ENCODE data around the gene C2CD5.

The C2CD5 gene

GRCh38 chr12:22473212-22473611 is 71.1 kb downstream of the C2CD5 start:
- H3K4me3 ChIP-seq (replicated peaks; ENCODE audit: low read depth, low read length) = no peak overlapping the region
- TF ChIP-seq, protein P1, sequence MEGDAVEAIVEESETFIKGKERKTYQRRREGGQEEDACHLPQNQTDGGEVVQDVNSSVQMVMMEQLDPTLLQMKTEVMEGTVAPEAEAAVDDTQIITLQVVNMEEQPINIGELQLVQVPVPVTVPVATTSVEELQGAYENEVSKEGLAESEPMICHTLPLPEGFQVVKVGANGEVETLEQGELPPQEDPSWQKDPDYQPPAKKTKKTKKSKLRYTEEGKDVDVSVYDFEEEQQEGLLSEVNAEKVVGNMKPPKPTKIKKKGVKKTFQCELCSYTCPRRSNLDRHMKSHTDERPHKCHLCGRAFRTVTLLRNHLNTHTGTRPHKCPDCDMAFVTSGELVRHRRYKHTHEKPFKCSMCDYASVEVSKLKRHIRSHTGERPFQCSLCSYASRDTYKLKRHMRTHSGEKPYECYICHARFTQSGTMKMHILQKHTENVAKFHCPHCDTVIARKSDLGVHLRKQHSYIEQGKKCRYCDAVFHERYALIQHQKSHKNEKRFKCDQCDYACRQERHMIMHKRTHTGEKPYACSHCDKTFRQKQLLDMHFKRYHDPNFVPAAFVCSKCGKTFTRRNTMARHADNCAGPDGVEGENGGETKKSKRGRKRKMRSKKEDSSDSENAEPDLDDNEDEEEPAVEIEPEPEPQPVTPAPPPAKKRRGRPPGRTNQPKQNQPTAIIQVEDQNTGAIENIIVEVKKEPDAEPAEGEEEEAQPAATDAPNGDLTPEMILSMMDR (IDR thresholded peaks at IDR 0.05; ENCODE audit: low read length, missing control alignments) = no peak
- no peak for DNase-seq (ENCODE audit: low read depth)

DNA sequence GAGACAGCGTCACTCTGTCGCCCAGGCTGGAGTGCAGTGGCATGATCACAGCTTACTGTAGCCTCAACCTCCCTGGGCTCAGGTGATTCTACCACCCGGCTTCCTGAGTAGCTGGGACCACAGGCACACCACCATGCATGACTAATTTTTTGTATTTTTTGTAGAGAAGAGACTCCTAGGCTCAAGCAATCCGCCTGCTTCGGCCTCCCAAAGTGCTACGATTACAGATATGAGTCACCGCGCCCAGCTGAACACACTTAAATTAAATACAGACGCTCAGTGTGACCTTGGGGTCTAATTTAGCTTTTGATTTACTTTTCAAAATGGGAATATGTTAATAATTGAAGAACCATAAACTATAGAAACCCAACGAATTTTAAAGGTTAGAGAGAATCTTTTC is 77.2 kb downstream of the C2CD5 start:
- H3K4me3 ChIP-seq (replicated peaks; ENCODE audit: low read depth, low read length) = no peak overlapping the region
- DNase-seq (ENCODE audit: low read depth) = no peak
- TF ChIP-seq, protein P1 (IDR thresholded peaks at IDR 0.05; ENCODE audit: low read length, missing control alignments) = no peak

DNA sequence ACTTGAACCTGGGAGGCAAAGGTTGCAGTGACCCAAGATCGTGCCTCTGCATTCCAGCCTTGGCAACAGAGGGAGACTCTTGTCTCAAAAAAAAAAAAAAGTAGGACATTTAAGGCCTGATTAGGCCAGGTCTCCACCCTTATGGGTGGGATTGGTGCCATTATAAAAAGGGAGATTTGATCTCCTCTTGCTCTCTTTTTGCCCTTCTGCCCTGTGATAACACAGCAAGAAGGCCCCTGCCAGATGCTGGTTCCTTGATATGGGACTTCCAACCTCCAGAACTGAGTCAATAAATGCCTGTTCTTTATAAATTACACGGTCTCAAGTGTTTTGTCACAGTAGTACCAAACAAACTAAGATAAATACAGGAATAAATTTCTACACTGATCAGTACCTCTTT is 81.0 kb downstream of the C2CD5 start:
- DNase-seq (ENCODE audit: low read depth) = no peak
- no peak overlapping the region for H3K4me3 ChIP-seq (replicated peaks; ENCODE audit: low read depth, low read length)
- TF ChIP-seq, protein P1 (IDR thresholded peaks at IDR 0.05; ENCODE audit: low read length, missing control alignments) = no peak

DNA sequence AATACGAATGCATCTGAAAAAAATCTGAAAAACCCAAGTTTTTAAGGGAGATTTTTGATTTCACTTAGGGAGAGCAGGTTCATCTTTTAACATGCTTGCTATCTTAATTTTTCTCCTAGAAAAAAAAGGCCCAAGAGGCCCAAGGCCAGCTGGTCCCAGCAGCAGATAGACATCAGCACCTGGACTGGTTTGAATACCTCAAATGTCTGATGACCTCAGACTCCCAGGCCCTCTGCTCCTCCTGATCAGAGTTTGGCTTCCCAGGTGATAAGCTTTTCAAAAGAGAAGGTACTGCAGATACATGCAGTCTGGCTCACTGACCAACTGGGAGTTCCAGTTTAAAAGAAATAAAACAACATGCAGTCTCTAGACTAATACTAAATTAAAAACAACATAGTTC is 82.6 kb downstream of the C2CD5 start:
- TF ChIP-seq, protein P1 (IDR thresholded peaks at IDR 0.05; ENCODE audit: low read length, missing control alignments) = no peak

DNA sequence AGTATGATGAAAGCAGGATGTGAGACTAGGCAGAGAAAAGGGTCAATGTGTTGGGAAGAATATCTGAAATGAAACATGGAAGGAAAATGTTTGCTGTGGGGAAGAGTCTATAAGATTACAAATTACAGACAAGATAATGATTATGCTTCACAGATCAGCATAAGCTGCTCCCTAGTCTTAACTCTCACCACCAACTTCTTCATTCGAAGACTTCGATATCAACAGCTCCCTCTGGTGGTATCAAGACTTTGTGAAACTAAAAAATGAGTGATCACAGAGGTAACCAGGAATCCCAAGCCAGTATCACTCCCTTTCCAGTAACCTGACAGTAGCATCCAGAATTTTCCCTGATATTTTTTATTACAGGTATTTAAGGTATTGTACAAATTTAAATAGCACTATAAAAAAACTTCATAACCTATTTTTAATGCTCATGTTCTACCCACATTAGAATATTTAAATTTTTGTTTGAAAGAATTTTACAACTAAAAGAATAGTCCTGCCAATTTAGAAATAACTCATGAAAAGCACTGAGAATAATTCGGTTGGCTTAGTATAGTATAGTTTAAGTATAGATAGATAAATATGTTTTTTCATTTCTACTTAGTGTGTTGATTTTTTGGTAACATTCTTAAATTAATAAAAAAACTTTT is 84.4 kb downstream of the C2CD5 start:
- DNase-seq (ENCODE audit: low read depth) = peak; percentile 67
- no peak overlapping the region for H3K4me3 ChIP-seq (replicated peaks; ENCODE audit: low read depth, low read length)
- TF ChIP-seq, protein P1 (IDR thresholded peaks at IDR 0.05; ENCODE audit: low read length, missing control alignments) = peak; percentile 73

More for the DNA sequence above, 82.6 kb downstream of the C2CD5 start:
- DNase-seq (ENCODE audit: low read depth) = no peak
- H3K4me3 ChIP-seq (replicated peaks; ENCODE audit: low read depth, low read length) = no peak overlapping the region

DNA sequence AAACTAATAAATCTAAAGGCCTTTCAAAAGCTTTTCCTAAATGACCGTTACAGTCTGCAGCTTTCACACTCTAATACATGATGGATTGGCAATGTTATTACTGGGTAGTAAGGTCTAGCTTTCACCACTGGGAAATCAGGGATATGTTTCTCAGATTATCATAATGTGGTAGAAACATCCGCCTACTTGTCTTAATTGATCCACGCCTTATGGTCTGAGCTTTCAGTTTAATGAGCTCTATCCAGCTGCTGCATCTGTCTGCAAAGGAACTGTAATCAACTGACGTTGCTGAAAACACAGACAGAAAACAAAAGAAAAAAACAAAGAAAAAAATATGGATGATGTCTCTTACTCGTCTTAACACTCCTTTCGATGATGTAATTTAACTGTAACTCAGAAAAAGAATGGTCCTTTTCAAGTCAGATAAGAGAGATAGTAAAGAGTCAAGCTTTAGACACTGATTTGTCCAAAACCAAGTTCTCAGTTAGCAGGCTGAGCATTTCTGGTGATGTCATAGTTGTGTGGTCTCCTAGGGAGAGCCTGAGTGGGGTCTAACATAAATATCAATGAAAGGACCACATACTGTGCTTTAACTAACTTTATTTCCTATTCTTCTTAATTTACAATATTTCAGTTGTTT is 85.9 kb downstream of the C2CD5 start:
- TF ChIP-seq, protein P1 (IDR thresholded peaks at IDR 0.05; ENCODE audit: low read length, missing control alignments) = no peak
- H3K4me3 ChIP-seq (replicated peaks; ENCODE audit: low read depth, low read length) = no peak overlapping the region

GRCh38 chr12:22457085-22457484 is 87.3 kb downstream of the C2CD5 start:
- no peak for DNase-seq (ENCODE audit: low read depth)
- no peak overlapping the region for H3K4me3 ChIP-seq (replicated peaks; ENCODE audit: low read depth, low read length)
- TF ChIP-seq, protein P1 (IDR thresholded peaks at IDR 0.05; ENCODE audit: low read length, missing control alignments) = no peak

More for the DNA sequence above, 85.9 kb downstream of the C2CD5 start:
- no peak for DNase-seq (ENCODE audit: low read depth)

All from fibroblast of pulmonary artery (primary cell).